Stimulated activated CD4-positive, alpha-beta T cell treated with anti-CD3 and anti-CD28 coated beads, TNF-alpha, amount 100 ng/mL, for 48 hours (primary cell): ENCODE measurements around the gene HCLS1.
"Not testable (repeated sequence)": the region's sequence is repeated elsewhere in the genome, so short reads cannot be mapped to it uniquely, and the experiment has no call there.

Experiments
- DNase-seq, 3 donors: peaks; one replicate each; pipeline ENCODE4 v3.0.0-alpha.2; 2020; ENCODE audit warnings: low read depth in 3 of 3

The HCLS1 gene

DNA sequence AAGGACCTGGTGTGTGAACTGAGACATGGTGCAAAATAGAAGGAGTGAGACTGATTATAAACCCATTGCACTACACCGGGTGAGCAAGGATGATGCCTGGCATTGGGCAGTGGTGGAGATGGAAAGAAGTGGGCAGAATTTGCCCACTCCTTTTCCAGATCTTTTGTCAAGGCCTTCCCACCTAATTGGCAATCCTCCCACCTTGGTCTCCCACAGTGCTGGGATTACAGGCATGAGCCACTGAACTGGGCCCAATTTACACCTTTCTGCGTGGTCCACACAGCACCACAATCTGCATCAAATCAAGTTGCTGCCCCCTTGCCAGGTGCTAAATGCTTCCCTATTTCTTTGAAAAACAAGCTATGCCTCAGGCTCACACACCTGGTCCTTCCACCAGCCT lies 62.1 kb downstream of the HCLS1 start:
- DNase-seq, result no peak

DNA sequence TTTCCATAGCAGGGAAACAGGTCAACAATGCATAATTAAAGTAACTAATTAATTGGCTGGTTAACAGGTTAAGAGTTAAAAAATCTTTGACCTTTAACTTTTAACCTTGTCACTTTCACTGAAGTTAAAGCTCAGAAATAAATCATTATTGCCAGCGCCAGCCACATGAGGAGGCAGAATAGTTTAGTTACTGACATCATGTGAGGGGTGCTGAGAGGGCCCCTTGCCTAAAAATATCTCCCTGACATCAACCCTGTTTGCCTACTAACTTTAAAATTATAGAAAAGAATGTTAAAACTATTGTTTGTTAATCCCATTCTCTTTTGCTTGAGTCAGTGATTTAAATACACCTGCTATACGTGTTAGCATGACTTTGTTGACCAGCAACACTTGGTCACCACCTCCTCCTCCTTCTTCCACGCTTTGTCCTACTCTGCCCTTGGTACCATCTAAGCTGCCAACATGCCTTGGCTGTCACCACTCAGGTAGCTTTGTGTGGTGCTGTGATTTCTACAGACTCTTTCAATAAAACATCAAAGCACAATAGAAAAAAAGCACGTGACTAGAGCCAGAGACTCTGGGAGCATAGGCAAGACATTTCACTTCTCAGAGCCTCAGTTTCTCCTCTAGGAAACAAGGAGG lies 64.8 kb downstream of the HCLS1 start:
- no peak for DNase-seq

DNA sequence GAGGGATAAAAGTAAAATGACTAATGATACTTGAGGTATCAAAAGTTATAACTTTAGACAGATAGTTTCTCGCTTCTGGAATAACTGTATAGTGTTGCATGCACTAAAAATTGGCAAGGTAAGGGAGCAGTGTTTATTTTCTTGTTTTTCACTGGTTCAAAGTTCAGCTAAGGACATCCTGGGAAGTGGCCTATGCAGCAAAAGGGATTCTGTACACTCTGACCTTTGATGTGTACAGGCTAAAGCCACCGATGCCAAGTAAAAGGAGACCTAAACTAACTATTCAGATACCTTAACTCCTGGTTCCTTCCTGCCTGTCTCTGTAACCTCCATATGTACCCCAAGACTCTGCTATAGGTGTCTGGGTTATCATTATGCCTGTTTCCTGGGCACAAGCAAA lies 65.9 kb downstream of the HCLS1 start:
- DNase-seq, result no peak

DNA sequence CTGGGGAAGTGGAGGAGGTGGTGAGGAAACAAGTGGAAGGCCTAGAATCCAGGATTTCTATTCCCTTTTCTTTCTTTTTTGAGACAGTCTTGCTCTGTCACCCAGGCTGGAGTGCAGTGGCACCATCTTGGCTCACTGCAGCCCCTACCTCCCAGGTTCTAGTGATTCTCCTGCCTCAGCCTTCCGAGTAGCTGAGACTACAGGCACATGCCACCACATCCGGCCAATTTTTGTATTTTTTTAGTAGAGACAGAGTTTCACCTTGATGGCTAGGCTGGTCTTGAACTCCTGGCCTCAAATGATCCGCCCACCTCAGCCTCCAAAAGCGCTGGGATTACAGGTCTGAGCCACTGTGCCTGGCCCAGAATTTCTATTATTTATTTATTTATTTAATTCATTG lies 66.9 kb downstream of the HCLS1 start:
- not testable (repeated sequence) for DNase-seq

DNA sequence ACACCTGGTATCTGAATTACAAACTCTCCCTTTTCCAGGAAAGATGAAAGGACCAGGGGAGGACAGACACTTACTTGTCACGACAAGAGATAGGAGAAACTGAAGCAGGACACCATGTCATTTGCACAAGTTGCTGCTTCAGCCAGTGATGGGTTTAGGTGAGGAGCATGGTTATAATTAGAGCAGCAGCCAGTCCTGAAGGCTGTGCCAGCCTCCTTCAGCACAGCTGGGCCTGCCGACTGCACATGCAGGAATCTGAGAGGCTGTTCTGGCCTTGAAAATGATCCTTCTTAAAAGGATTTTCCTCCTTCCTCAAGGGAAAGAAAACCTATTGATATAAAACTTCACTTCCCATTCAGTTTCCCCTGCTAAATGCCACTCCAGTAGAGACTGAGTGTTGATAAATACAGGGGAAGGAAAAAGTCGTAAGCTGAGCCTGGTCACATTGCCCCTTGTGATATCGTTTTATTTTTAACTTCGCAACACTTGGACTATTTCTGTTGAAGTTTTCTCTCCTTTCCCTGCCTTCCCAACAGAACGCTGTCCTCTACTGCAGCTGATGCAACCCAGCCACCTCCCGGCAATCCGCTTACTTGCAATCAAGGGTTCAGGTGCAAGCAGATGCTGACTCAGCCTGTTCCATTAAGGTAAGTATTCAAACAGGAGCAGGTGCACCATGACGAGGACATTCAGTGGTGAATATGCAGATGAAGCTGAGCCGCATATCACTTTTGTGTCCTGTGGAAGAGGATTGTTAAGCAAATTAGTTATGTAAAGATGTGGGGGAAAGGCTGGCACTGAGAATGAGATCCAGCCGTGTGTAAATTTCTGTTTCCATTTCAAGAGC lies 67.6 kb downstream of the HCLS1 start, which contains the start of gene FBXO40:
FBXO40 (plus strand) TSS at position 524 of the 847 bp plus-strand sequence. CDS start 27,197 bp downstream, outside the sequence.
- no peak for DNase-seq

DNA sequence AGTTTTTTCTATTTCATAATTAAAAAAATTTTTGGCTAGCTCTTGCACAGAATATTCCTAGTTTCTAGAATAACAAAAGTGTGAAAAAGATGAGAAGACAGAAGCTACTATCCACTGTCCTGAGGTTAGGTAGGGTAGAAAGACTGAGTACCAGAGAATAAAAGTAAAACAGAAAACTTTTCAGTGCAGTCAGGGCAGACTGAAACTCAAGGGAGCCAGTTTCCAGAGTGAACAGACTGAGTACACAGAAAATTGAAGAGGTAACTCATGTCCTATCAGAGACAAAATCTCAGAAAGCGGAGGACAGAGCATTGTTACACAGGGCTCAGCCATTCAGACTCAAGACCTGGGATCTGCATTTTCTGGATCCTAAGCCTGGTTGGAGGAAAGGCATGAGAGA lies 76.3 kb downstream of the HCLS1 start:
- DNase-seq, result no peak

DNA sequence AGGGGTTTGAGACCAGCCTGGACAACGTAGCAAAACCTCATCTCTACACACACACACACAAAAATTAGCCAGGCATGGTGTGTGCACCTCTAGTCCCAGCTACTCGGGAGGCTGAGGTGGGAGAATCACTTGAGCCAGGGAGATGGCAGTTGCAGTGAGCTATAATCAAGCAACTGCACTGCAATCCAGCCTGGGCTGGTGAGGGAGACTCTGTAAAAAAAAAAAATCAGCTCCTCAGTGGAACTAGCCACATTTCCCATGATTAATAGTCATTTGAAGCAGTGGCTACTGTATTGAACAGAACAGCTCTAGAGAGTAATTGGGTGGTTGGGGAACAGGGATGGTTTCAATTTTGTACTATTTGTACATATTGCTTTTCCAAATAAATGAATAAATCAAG lies 79.0 kb downstream of the HCLS1 start:
- DNase-seq, result no peak
